MCF 10A (cell line): ENCODE data around the gene RIPOR3. TPM values are rescaled to one million over a fixed set of nuclear protein-coding genes. Genes with fewer than 3 reads are reported as not detected.

Experiments used
- BruUV-seq: library from RNA; stranded (reverse); fragments of 400-500 nt; replicated peaks from 2 replicates; lab custom pipeline; 2021; lab: Mats Ljungman, UMichigan
- CTCF ChIA-PET: fragments of 300-600 bp; sonication (Branson Sonifier 250); formaldehyde crosslinking; extraction: SDS; loops from one replicate; lab custom pipeline; 2021; ENCODE audit warnings: antibody characterized with exemption, inconsistent platforms; lab: Yijun Ruan, JAX
- POLR2A ChIA-PET: fragments of 300-600, 350-650 bp; sonication (Branson Sonifier 250); formaldehyde crosslinking; extraction: SDS; loops from one replicate; lab custom pipeline; 2020; ENCODE audit warnings: antibody characterized with exemption, inconsistent platforms; lab: Yijun Ruan, JAX
- DNase-seq: peaks from one replicate; pipeline ENCODE4 v3.0.0-alpha.2; 2018; ENCODE audit not compliant: unreplicated experiment
- H3K27ac Mint-ChIP-seq: one replicate; pipeline ENCODE4 v1.8.0; 2022; ENCODE audit warnings: mild to moderate bottlenecking, low read depth, mixed read lengths; ENCODE audit not compliant: unreplicated experiment
- H3K27me3 Mint-ChIP-seq: one replicate; pipeline ENCODE4 v1.8.0; 2022; ENCODE audit warnings: mixed read lengths; ENCODE audit not compliant: insufficient read depth, unreplicated experiment
- H3K36me3 Mint-ChIP-seq: one replicate; pipeline ENCODE4 v1.8.0; 2022; ENCODE audit warnings: mild to moderate bottlenecking, moderate library complexity, mixed read lengths; ENCODE audit not compliant: insufficient read depth, unreplicated experiment
- H3K4me1 Mint-ChIP-seq: one replicate; pipeline ENCODE4 v1.8.0; 2022; ENCODE audit warnings: mixed read lengths; ENCODE audit not compliant: insufficient read depth, unreplicated experiment
- H3K4me3 Mint-ChIP-seq: one replicate; pipeline ENCODE4 v1.8.0; 2022; ENCODE audit warnings: mild to moderate bottlenecking, moderate library complexity, mixed read lengths; ENCODE audit not compliant: unreplicated experiment
- H3K9me3 Mint-ChIP-seq: one replicate; pipeline ENCODE4 v1.8.0; 2022; ENCODE audit warnings: mixed read lengths; ENCODE audit not compliant: unreplicated experiment
- CTCF ChIP-seq: fragments of 200-600 bp; IDR thresholded peaks from one replicate; pipeline ENCODE4 v1.8.0; 2022; ENCODE audit warnings: antibody characterized with exemption, mild to moderate bottlenecking; ENCODE audit not compliant: unreplicated experiment
- intact Hi-C: fragments of 100-400 bp; cut with micrococcal nuclease; formaldehyde crosslinking; loops from 2 replicates; pipeline ENCODE4 v1.14.1; 2022
- total RNA-seq: library from RNA; stranded (reverse); gene quantifications from 2 replicates; pipeline ENCODE4 v1.2.3, GENCODE V29; 2022

The RIPOR3 gene
- total RNA-seq, 1 experiment from 2014 or later, result not detected

GRCh38 chr20:50686821-50687220 is 4.5 kb downstream of the RIPOR3 start:
- ChIA-PET POLR2A (interaction anchor here (0.7 kb wide), 1 partner anchor 19 kb away, joined by 3 read pairs; no protein-coding TSS in a partner anchor), CTCF (interaction anchor here (0.6 kb wide), 1 partner anchor 298 kb away, joined by 3 read pairs; no protein-coding TSS in a partner anchor)
- Mint-ChIP-seq H3K4me3 (no peak overlapping the region), H3K4me1 (peaks cover 6% of the 10 kb centered on the region), H3K36me3 (no peaks in the 10 kb centered on the region), H3K27ac (no peak overlapping the region), H3K9me3 (no peaks in the 10 kb centered on the region), H3K27me3 (no peaks in the 10 kb centered on the region)
- TF ChIP-seq CTCF, result no peak
- intact Hi-C loops, result no loop called here
- BruUV-seq, result no TSS peak
- no peak for DNase-seq

- no peaks in the 10 kb centered on the region for H3K4me1 Mint-ChIP-seq
- intact Hi-C loops, result no loop called here
- no peak overlapping the region for H3K4me3 Mint-ChIP-seq
- BruUV-seq, result no TSS peak
- H3K27me3 Mint-ChIP-seq, result no peaks in the 10 kb centered on the region
- no peak for TF ChIP-seq CTCF
- no peak overlapping the region for H3K27ac Mint-ChIP-seq
- DNase-seq, result no peak
- ChIA-PET POLR2A (interaction anchor here (0.7 kb wide), 1 partner anchor 131 kb away, joined by 3 read pairs; no protein-coding TSS in a partner anchor), CTCF (interaction anchor here (0.8 to 1.9 kb wide), 5 partner anchors 16 to 104 kb away, joined by 3 to 5 read pairs (median 3); no protein-coding TSS in a partner anchor)
- no peaks in the 10 kb centered on the region for H3K36me3 Mint-ChIP-seq
- H3K9me3 Mint-ChIP-seq, result no peaks in the 10 kb centered on the region
Measured at GRCh38 chr20:50683570-50683969, 7.8 kb downstream of the RIPOR3 start.

- no peak overlapping the region for H3K27ac Mint-ChIP-seq
- ChIA-PET CTCF (interaction anchor here (0.8 to 1.9 kb wide), 6 partner anchors 16 to 105 kb away, joined by 3 to 5 read pairs (median 4); no protein-coding TSS in a partner anchor), POLR2A (no interaction called here)
- no peaks in the 10 kb centered on the region for H3K27me3 Mint-ChIP-seq
- H3K36me3 Mint-ChIP-seq, result no peaks in the 10 kb centered on the region
- no peak for DNase-seq
- no peak overlapping the region for H3K4me3 Mint-ChIP-seq
- TF ChIP-seq CTCF, result no peak
- intact Hi-C loops, result no loop called here
- no TSS peak for BruUV-seq
- no peaks in the 10 kb centered on the region for H3K4me1 Mint-ChIP-seq
- no peaks in the 10 kb centered on the region for H3K9me3 Mint-ChIP-seq
Measured at GRCh38 chr20:50682947-50683530, 8.3 kb downstream of the RIPOR3 start.

GRCh38 chr20:50682065-50682464 is 9.3 kb downstream of the RIPOR3 start:
- TF ChIP-seq CTCF, result no peak
- POLR2A ChIA-PET, result no interaction called here
- no peak overlapping the region for H3K4me3 Mint-ChIP-seq
- no peak overlapping the region for H3K27ac Mint-ChIP-seq
- no TSS peak for BruUV-seq
- no peaks in the 10 kb centered on the region for H3K36me3 Mint-ChIP-seq
- H3K4me1 Mint-ChIP-seq, result no peaks in the 10 kb centered on the region
- no peaks in the 10 kb centered on the region for H3K27me3 Mint-ChIP-seq
- no peaks in the 10 kb centered on the region for H3K9me3 Mint-ChIP-seq
- DNase-seq, result no peak
- CTCF ChIA-PET, result interaction anchor here (0.6 to 1.0 kb wide), 2 partner anchors 46 to 415 kb away, joined by 3 to 4 read pairs; no protein-coding TSS in a partner anchor
- intact Hi-C loops, result no loop called here
